GM04503 (cell line): ENCODE results near the gene FMO5.
"Not testable (repeated sequence)": the region's sequence is repeated elsewhere in the genome, so short reads cannot be mapped to it uniquely, and the experiment has no call there.

ENCODE experiments used
- DNase-seq: peaks from one replicate; pipeline ENCODE4 v3.0.0-alpha.2; 2012; ENCODE audit warnings: low read depth

FMO5 gene

GRCh38 chr1:147238925-147239820 lies 14.0 kb upstream of the FMO5 start:
- no peak for DNase-seq

GRCh38 chr1:147238053-147238902 lies 13.1 kb upstream of the FMO5 start:
- DNase-seq = no peak

- DNase-seq = no peak
Measured at GRCh38 chr1:147236959-147237791, 12.0 kb upstream of the FMO5 start.

- no peak for DNase-seq
Measured at GRCh38 chr1:147236448-147236847, 11.3 kb upstream of the FMO5 start.

- no peak for DNase-seq
Measured at GRCh38 chr1:147235822-147236221, 10.7 kb upstream of the FMO5 start.

GRCh38 chr1:147233903-147234302 lies 8.8 kb upstream of the FMO5 start:
- DNase-seq = not testable (repeated sequence)

- not testable (repeated sequence) for DNase-seq
Measured at GRCh38 chr1:147231032-147231431, 5.9 kb upstream of the FMO5 start.

- no peak for DNase-seq
Measured at GRCh38 chr1:147223740-147224615, 1.2 kb downstream of the FMO5 start.

- DNase-seq = no peak
Measured at GRCh38 chr1:147218606-147219005, 6.5 kb downstream of the FMO5 start.

- DNase-seq = no peak
Measured at GRCh38 chr1:147217141-147217540, 8.0 kb downstream of the FMO5 start.

GRCh38 chr1:147216124-147216523 lies 9.0 kb downstream of the FMO5 start:
- no peak for DNase-seq

GRCh38 chr1:147215540-147215916 lies 9.6 kb downstream of the FMO5 start:
- DNase-seq = no peak

GRCh38 chr1:147214842-147215539 lies 10.1 kb downstream of the FMO5 start:
- DNase-seq = no peak

GRCh38 chr1:147214325-147214724 lies 10.8 kb downstream of the FMO5 start:
- DNase-seq = no peak

GRCh38 chr1:147213271-147213670 lies 11.9 kb downstream of the FMO5 start:
- DNase-seq = no peak

- no peak for DNase-seq
Measured at GRCh38 chr1:147211577-147211976, 13.6 kb downstream of the FMO5 start.

- DNase-seq = no peak
Measured at GRCh38 chr1:147210987-147211386, 14.2 kb downstream of the FMO5 start.

GRCh38 chr1:147209825-147210821 lies 15.0 kb downstream of the FMO5 start:
- DNase-seq = no peak

- no peak for DNase-seq
Measured at GRCh38 chr1:147208619-147209018, 16.5 kb downstream of the FMO5 start.
